ENCODE data around the gene DIS3L2. TPM values are rescaled to one million over a fixed set of nuclear protein-coding genes. Genes with fewer than 3 reads are reported as not detected.

DIS3L2 gene
- polyA plus RNA-seq, 4 donors: 31.2 to 37.7 (median 34.6) TPM

GRCh38 chr2:232218778-232219495, 257.4 kb downstream of the DIS3L2 start:
- DNase-seq (ENCODE audit: low read depth in 4 of 4, low spot score in 3 of 4): no peak

DNA sequence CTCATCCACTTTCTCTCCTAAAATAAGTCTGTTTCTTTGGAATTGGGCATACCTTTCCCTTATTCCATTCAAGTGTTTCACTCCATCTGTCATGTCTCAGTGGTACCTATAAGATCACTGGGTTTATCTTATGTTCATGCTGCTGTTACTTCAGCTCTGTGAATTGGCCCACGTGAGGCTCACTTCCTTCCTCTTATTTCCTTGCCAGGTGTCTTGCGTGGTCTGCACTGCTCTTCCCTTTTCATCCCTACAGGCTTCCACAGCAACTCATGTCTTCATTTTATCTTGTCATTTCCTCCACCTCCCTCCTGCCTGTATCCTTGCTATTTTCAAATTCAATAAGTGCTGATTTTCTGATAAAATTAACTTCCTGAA, 258.0 kb downstream of the DIS3L2 start:
- DNase-seq (ENCODE audit: low read depth in 4 of 4, low spot score in 3 of 4): no peak

DNA sequence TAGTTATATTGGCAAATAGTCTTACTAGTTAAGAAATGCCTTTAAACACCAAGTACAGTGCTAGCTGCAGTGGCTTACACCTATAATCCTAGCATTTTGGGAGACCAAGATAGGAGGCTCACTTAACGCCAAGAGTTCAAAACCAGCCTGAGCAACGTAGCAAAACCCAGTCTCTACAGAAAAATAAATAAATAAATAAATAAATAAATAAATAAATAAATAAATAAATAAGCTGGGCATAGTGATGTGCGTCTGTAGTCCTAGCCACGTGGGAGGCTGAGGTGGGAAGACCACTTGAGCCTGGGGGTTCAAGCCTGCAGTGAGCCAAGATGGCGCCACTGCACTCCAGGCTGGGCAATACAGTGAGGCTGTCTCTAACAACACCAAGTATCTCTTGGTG, 258.4 kb downstream of the DIS3L2 start:
- DNase-seq (ENCODE audit: low read depth in 4 of 4, low spot score in 3 of 4): no peak

GRCh38 chr2:232225429-232225828, 263.9 kb downstream of the DIS3L2 start:
- no peak for DNase-seq (ENCODE audit: low read depth in 4 of 4, low spot score in 3 of 4)

- no peak for DNase-seq (ENCODE audit: low read depth in 4 of 4, low spot score in 3 of 4)
Measured at GRCh38 chr2:232225895-232226294, 264.4 kb downstream of the DIS3L2 start.

DNA sequence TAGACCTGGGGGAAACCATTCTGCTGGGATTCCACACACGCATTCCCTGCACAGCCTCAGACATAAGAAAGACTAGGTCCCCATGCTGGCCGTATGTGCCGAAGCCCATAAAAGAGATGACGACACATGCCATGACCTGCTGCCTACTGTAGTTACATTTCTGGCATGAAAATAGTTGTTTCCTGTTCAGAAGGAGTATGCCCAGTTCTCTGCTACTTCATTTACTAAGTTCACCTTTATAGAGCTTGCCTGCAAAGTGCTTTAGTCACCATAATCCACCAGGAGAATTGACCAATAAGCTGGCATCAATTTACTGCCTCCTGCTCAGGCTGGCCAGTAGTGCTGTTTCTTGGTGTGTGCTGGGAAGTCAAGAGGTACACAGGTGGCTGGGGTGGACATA, 266.8 kb downstream of the DIS3L2 start:
- no peak for DNase-seq (ENCODE audit: low read depth in 4 of 4, low spot score in 3 of 4)

DNA sequence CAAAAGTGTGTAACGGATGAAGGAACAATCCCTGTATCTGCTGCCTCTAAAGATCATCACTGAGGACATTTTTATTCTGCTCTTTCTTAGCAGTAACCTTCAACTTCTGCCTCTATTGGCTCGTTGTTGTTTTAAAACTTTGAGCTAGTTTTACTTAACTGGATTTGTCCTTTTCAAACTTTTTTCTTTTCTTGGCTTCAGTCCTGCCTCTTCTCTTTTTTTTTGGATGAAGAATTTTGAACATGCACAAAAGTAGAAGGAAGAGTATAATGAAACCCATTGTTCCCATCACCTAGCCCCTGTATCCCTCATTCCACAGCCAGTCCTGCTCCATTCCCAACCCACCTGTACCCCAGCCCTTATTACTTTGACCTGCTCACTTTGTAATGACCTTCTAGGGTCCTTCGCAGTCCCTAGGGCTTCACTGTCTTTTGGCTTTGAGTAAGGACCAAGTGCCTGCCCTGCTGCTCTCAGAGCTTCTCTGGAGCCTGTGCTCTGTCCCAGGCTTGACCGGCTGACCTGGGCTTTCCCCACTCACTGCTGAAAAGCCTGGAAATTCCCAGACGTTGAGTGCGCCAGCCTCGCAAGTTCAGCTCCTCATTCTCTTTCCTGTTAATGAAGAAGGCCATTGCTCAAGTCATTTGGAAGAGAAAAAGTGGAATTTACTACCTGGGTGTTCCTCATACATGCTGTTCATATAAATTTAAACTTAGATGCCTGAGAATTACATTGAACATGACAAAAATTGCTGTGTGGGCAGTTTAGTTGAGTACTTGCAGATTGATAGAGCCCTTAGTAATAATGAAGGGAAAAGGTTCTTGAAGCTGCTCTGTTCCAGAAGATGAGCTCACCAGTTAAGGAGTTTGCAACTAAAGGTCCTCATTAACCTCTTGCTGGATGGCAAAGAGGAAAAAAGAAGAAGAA, 267.7 kb downstream of the DIS3L2 start:
- DNase-seq (ENCODE audit: low read depth in 4 of 4, low spot score in 3 of 4): no peak

GRCh38 chr2:232229911-232230310, 268.4 kb downstream of the DIS3L2 start:
- no peak for DNase-seq (ENCODE audit: low read depth in 4 of 4, low spot score in 3 of 4)

GRCh38 chr2:232230560-232230959, 269.0 kb downstream of the DIS3L2 start:
- DNase-seq (ENCODE audit: low read depth in 4 of 4, low spot score in 3 of 4): no peak

- DNase-seq (ENCODE audit: low read depth in 4 of 4, low spot score in 3 of 4): no peak
Measured at GRCh38 chr2:232231554-232231953, 270.0 kb downstream of the DIS3L2 start.

DNA sequence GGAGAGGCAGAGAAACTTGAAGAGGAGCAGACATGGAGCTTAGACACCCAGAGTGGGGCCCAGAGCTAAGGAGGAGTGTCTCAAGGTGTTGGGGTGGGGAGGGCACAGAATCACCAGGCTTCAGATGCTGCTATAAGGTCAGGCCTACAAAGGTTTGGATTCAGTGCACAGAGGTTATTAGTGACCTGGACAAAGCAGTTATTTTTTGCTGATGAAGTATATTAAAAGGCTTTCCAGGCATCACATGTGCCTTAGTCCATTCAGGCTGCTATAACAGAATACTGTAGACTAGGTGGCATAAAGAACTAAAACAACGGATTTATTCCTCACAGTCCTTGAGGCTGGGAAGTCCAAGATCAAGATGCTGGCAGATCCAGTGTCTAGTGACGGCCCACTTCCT, 271.4 kb downstream of the DIS3L2 start:
- DNase-seq (ENCODE audit: low read depth in 4 of 4, low spot score in 3 of 4): no peak

- DNase-seq (ENCODE audit: low read depth in 4 of 4, low spot score in 3 of 4): no peak
Measured at GRCh38 chr2:232234922-232235615, 273.6 kb downstream of the DIS3L2 start.

DNA sequence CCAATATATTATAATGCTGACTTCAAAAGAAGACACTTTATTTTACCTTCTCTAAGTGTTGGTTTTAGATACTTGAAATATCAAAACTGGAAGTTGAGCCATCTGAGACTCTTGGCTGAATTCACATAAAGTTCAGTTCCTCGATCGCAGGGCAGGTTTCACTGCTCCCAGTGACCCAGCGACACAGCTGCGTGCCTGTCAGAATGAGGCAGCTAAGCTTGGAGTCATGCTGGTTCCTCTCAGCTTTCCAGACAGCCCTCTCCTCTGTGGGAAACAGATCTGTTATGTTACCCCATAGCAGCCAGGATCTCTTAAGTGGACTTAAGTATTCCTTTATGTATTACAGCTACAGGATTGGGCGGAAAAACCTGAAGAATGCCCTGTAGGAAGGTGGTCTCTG, 274.2 kb downstream of the DIS3L2 start:
- DNase-seq (ENCODE audit: low read depth in 4 of 4, low spot score in 3 of 4): no peak

DNA sequence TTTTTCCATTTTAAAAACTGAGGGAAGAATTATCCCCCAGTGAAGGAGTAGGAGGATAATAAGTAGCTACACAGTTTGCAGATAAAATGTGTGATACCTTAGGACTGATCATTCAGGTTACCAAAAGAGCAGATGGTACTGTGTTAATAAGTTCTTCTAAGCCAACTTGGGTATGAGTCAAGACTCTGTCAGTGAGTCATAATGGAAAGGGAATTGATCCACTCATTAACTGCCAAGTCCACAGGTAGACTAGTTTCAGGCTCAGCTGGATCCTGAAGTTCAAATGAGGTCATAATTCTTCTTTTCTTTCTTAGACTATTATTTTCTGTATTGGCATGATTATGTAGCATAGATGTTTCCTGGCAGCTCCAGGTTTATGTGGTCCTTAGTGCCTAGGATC, 274.7 kb downstream of the DIS3L2 start:
- no peak for DNase-seq (ENCODE audit: low read depth in 4 of 4, low spot score in 3 of 4)

- no peak for DNase-seq (ENCODE audit: low read depth in 4 of 4, low spot score in 3 of 4)
Measured at GRCh38 chr2:232237464-232237863, 276.0 kb downstream of the DIS3L2 start.

DNA sequence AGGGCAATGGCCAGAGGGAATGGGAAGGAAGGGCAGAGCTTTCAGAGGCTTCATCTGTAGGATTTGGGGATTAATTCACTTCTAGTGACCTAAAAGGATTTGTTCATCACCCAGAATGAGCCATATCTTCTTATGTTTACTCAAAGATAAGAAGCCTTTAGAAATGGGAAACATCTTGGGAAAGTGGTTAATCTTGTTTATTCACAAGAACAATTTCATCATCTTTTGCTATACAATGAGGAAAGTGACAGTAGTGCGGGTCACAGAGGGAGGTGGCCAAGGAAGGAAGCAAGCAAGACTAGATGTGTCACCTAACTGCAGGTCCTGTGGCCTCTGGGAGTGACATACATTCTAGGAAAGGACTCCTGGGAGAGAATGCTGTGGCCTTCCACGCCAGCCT, 276.6 kb downstream of the DIS3L2 start:
- DNase-seq (ENCODE audit: low read depth in 4 of 4, low spot score in 3 of 4): no peak

- no peak for DNase-seq (ENCODE audit: low read depth in 4 of 4, low spot score in 3 of 4)
Measured at GRCh38 chr2:232238596-232238995, 277.1 kb downstream of the DIS3L2 start.

- DNase-seq (ENCODE audit: low read depth in 4 of 4, low spot score in 3 of 4): no peak
Measured at GRCh38 chr2:232239951-232240681, 278.6 kb downstream of the DIS3L2 start.

DNA sequence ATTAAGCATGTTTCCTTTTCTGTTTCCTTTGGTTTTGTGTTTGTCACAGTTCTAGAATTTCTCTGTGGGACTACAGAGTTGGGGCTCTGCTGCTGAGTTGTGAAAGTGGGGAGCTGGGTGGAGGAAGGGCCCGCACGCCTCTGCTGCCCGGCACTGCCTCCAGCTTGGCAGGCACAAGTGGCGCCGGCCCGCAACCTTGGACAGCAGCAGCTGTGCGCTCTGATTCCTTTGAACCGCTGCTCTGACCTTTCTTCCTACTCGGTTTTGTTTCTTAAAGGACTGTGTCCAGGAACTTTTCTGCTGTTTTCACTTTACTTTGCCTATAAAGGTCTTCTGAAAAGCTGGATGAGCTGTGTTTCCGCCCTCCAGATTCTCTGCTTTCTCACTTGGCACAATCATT, 279.4 kb downstream of the DIS3L2 start:
- DNase-seq (ENCODE audit: low read depth in 4 of 4, low spot score in 3 of 4): no peak

- DNase-seq (ENCODE audit: low read depth in 4 of 4, low spot score in 3 of 4): no peak
Measured at GRCh38 chr2:232242316-232242715, 280.8 kb downstream of the DIS3L2 start.

DNA sequence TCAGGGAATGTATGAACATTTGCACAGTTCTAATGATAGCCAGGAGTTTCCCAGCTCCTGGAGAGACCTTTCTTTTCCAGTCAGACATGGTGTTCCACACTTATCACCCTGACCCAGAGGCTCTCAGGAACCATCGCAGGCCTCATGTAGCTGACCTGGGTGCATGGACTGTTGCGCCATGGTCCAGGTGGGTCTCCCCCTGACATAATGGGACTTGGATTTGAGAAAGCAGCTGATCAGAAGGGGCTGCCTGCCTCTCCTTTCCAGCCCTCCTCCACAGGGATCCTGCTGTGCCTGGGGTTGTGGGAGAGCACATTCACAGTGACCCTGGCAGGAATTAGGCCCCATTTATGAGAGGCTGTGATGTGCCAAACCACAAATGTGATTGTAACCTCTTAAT, 283.6 kb downstream of the DIS3L2 start:
- no peak for DNase-seq (ENCODE audit: low read depth in 4 of 4, low spot score in 3 of 4)
